Liver (tissue), 9 donors: ENCODE data around the gene HLA-DPB1. TPM values are rescaled to one million over a fixed set of nuclear protein-coding genes. Genes with fewer than 3 reads are reported as not detected.

Source experiments
- DNase-seq: peaks from one replicate; pipeline ENCODE4 v3.0.0-alpha.2; 2017; ENCODE audit warnings: low spot score
- H3K27ac ChIP-seq, 2 donors: one replicate each; pipeline ENCODE4 v1.7.0; 2013; ENCODE audit warnings: inconsistent platforms in 2 of 2, low read length in 2 of 2, control low read depth in 1 of 2, low read depth in 1 of 2, mild to moderate bottlenecking in 1 of 2
- H3K27me3 ChIP-seq, 4 donors: one replicate each; pipeline versions ENCODE4 v1.6.1 to v1.7.0; 2013; ENCODE audit warnings: low read length in 3 of 4, inconsistent platforms in 1 of 4, mild to moderate bottlenecking in 1 of 4, moderate library complexity in 1 of 4; ENCODE audit not compliant: control insufficient read depth in 4 of 4, insufficient read depth in 4 of 4
- H3K36me3 ChIP-seq, 4 donors: one replicate each; pipeline versions ENCODE4 v1.6.1 to v1.7.0; 2013; ENCODE audit warnings: low read length in 3 of 4, mild to moderate bottlenecking in 3 of 4, low read depth in 1 of 4, moderate library complexity in 1 of 4; ENCODE audit not compliant: control insufficient read depth in 4 of 4, insufficient read depth in 3 of 4
- H3K4me1 ChIP-seq, 4 donors: one replicate each; pipeline versions ENCODE4 v1.6.1 to v1.7.0; 2013; ENCODE audit warnings: low read length in 3 of 4, mild to moderate bottlenecking in 3 of 4, moderate library complexity in 1 of 4; ENCODE audit not compliant: control insufficient read depth in 4 of 4, insufficient read depth in 4 of 4
- H3K4me3 ChIP-seq, 3 donors: one replicate each; pipeline versions ENCODE4 v1.6.1 to v1.7.0; 2013; ENCODE audit warnings: low read length in 3 of 3, control low read depth in 1 of 3, low read depth in 1 of 3, mild to moderate bottlenecking in 1 of 3
- H3K9ac ChIP-seq, 2 donors: one replicate each; pipeline ENCODE4 v1.7.0; 2013; ENCODE audit warnings: low read length in 2 of 2, mild to moderate bottlenecking in 2 of 2, moderate library complexity in 2 of 2, control low read depth in 1 of 2, low read depth in 1 of 2
- H3K9me3 ChIP-seq, 4 donors: one replicate each; pipeline versions ENCODE4 v1.6.1 to v1.7.0; 2013; ENCODE audit warnings: low read length in 3 of 4; ENCODE audit not compliant: control insufficient read depth in 4 of 4
- EGR1 ChIP-seq, 2 donors: IDR thresholded peaks; 2 replicates each; pipeline ENCODE4 v1.6.1; 2016 to 2018; ENCODE audit warnings: antibody characterized with exemption in 2 of 2, low read depth in 2 of 2
- FOXA2 ChIP-seq: IDR thresholded peaks from 2 replicates; pipeline ENCODE4 v1.6.1; 2016; ENCODE audit warnings: antibody characterized with exemption
- NR2F2 ChIP-seq: IDR thresholded peaks from 2 replicates; pipeline ENCODE4 v1.6.1; 2016; ENCODE audit warnings: antibody characterized with exemption
- TAF1 ChIP-seq: conservative IDR thresholded peaks from 2 replicates; pipeline ENCODE4 v1.6.1; 2016; ENCODE audit warnings: antibody characterized with exemption, mild to moderate bottlenecking
- YY1 ChIP-seq: IDR thresholded peaks from 2 replicates; pipeline ENCODE4 v1.6.1; 2016; ENCODE audit warnings: antibody characterized with exemption, mild to moderate bottlenecking
- WGBS: extraction: QIAGEN DNeasy Blood & Tissue Kit; methylation state at CpG from one replicate; pipeline ENCODE4 v1.1.7; 2013; 5-methylcytosine and 5-hydroxymethylcytosine counted together
- polyA plus RNA-seq, 2 donors: library from polyadenylated mRNA; stranded (reverse) in 1 of 2; unstranded in 1 of 2; fragments of 200-250 nt in 1 of 2; fragments of >200 nt in 1 of 2; fragmentation: Nextera tagmentation in 1 of 2; extraction: Ambion mirVana in 1 of 2; gene quantifications; one replicate each; pipeline versions ENCODE4 v1.2.1 to v1.2.3, GENCODE V29; 2013 to 2015
- total RNA-seq, 2 donors: library from RNA; depleted of rRNA; stranded (reverse); fragments of >200 nt; gene quantifications; one replicate each; pipeline ENCODE4 v1.2.3, GENCODE V29; 2014
- TF ChIP-seq, protein P1 (sequence below): fragments of 150-350 bp; IDR thresholded peaks from 2 replicates; pipeline ENCODE4 v1.5.1; 2017; ENCODE audit warnings: improper control_type of control experiment, low read depth, low read length; ENCODE audit not compliant: missing input control
- TF ChIP-seq, protein P2 (sequence below): IDR thresholded peaks from 2 replicates; pipeline ENCODE4 v1.6.1; 2016; ENCODE audit warnings: antibody characterized with exemption
- TF ChIP-seq, protein P3 (sequence below): IDR thresholded peaks from 2 replicates; pipeline ENCODE4 v1.6.1; 2016; ENCODE audit warnings: antibody characterized with exemption
- TF ChIP-seq, protein P4 (sequence below): IDR thresholded peaks from 2 replicates; pipeline ENCODE4 v1.6.1; 2016; ENCODE audit warnings: antibody characterized with exemption
- TF ChIP-seq, protein P5 (sequence below): IDR thresholded peaks from 2 replicates; pipeline ENCODE4 v1.6.1; 2016; ENCODE audit warnings: antibody characterized with exemption, mild to moderate bottlenecking
- donor health status: healthy.
- donor health status: healthy.
- donor health status: healthy.
- donor health status: healthy.
- donor health status: healthy.

The HLA-DPB1 gene
- total and polyA plus RNA-seq, 4 donors, result 15.5 to 37.8 (median 24.0) TPM

DNA sequence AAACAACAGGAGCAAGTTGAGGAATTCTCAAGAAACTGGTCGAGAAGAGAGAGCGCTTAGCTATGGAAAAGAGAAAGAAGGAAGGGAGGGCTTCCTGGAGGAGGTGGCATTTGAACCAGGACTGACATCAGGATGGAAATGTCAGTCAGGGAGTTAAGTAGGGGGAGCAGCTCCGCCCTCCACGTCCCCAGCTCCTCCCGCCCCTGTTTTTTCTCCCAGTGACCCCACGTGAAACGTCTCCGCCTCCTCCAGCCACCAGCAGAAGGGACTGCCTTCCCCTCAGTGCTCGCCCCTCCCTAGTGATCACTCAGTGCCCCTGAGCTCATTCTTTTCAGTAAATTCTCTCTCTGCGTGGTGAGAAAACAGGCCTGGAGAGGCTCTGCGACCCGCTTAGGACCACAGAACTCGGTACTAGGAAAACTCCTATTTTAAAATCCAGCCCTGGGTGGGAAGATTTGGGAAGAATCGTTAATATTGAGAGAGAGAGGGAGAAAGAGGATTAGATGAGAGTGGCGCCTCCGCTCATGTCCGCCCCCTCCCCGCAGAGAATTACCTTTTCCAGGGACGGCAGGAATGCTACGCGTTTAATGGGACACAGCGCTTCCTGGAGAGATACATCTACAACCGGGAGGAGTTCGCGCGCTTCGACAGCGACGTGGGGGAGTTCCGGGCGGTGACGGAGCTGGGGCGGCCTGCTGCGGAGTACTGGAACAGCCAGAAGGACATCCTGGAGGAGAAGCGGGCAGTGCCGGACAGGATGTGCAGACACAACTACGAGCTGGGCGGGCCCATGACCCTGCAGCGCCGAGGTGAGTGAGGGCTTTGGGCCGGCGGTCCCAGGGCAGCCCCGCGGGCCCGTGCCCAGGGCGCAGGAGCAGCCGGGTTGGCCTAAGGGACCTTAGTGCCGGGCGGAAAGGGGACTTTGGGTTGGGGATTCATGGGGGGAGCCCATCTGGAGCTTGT, 4.6 kb downstream of the HLA-DPB1 start:
- 20% methylated on average over 49 of the region's 49 CpGs for WGBS
- H3K4me3 ChIP-seq, result peak overlapping the region in 1 of 3 donors; percentile 22
- H3K27me3 ChIP-seq, result no peaks in the 10 kb centered on the region
- TF ChIP-seq, protein P1, sequence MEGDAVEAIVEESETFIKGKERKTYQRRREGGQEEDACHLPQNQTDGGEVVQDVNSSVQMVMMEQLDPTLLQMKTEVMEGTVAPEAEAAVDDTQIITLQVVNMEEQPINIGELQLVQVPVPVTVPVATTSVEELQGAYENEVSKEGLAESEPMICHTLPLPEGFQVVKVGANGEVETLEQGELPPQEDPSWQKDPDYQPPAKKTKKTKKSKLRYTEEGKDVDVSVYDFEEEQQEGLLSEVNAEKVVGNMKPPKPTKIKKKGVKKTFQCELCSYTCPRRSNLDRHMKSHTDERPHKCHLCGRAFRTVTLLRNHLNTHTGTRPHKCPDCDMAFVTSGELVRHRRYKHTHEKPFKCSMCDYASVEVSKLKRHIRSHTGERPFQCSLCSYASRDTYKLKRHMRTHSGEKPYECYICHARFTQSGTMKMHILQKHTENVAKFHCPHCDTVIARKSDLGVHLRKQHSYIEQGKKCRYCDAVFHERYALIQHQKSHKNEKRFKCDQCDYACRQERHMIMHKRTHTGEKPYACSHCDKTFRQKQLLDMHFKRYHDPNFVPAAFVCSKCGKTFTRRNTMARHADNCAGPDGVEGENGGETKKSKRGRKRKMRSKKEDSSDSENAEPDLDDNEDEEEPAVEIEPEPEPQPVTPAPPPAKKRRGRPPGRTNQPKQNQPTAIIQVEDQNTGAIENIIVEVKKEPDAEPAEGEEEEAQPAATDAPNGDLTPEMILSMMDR, result no peak
- TF ChIP-seq YY1, result no peak
- no peak for TF ChIP-seq TAF1
- no peak for TF ChIP-seq EGR1 (IDR thresholded peaks at IDR 0.05; ENCODE audit: low read depth in 2 of 2)
- TF ChIP-seq, protein P2, sequence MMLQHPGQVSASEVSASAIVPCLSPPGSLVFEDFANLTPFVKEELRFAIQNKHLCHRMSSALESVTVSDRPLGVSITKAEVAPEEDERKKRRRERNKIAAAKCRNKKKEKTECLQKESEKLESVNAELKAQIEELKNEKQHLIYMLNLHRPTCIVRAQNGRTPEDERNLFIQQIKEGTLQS, result no peak
- peak overlapping the region; percentile 61 to 75 for H3K27ac ChIP-seq
- H3K9me3 ChIP-seq, result no peaks in the 10 kb centered on the region
- no peak for DNase-seq
- H3K9ac ChIP-seq, result peak overlapping the region in 1 of 2 donors; percentile 53
- peaks cover 0 to 3% (median 0%) of the 10 kb centered on the region in 4 donors for H3K36me3 ChIP-seq
- H3K4me1 ChIP-seq, result peaks cover 0 to 13% (median 5%) of the 10 kb centered on the region in 4 donors

DNA sequence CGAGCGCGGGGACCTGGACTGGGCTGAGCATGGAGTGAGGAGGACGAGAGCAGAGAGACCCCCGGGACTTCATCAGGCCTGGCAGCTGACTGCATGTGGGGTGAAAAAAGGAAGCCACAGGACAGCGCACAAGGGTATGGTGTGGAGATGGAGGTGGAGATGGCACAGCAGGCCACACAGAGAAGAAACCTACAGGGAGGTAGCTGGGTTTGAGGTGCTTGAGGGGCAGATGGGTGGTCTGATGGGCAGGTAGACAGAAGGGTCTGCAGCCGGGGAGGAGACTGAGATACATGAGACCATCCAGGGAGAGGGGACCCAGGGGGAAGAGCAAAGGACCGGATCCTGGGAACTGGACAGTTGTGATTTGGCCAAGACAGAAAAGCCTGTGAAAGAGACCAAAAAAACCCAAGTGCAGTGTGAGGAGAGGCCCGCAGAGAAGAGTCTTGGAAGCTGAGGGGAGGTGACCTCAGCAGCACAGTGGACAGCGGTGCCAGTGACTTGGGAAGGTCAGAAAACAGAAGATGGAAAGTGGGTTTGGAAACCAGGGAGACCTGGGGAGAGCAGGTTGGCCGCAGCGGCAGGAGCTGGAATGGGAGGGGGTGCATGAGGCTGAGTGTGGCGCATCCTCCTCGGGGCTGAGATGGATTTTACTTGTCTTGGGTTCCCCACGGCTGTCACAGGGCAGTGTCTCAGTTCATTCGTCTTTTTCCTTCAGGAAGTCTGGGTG, 5.5 kb downstream of the HLA-DPB1 start:
- Histone ChIP-seq H3K9ac (no peak overlapping the region), H3K36me3 (peaks cover 0 to 3% (median 0%) of the 10 kb centered on the region in 4 donors), H3K9me3 (no peaks in the 10 kb centered on the region), H3K27me3 (no peaks in the 10 kb centered on the region), H3K4me1 (peaks cover 0 to 13% (median 5%) of the 10 kb centered on the region in 4 donors), H3K4me3 (peak overlapping the region in 1 of 3 donors; percentile 19), H3K27ac (peak overlapping the region; percentile 61 to 75)
- DNase-seq, result no peak
- TF ChIP-seq YY1 (no peak), NR2F2 (no peak), FOXA2 (no peak)
- TF ChIP-seq, protein P3, sequence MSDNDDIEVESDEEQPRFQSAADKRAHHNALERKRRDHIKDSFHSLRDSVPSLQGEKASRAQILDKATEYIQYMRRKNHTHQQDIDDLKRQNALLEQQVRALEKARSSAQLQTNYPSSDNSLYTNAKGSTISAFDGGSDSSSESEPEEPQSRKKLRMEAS, result no peak
- TF ChIP-seq, protein P4, sequence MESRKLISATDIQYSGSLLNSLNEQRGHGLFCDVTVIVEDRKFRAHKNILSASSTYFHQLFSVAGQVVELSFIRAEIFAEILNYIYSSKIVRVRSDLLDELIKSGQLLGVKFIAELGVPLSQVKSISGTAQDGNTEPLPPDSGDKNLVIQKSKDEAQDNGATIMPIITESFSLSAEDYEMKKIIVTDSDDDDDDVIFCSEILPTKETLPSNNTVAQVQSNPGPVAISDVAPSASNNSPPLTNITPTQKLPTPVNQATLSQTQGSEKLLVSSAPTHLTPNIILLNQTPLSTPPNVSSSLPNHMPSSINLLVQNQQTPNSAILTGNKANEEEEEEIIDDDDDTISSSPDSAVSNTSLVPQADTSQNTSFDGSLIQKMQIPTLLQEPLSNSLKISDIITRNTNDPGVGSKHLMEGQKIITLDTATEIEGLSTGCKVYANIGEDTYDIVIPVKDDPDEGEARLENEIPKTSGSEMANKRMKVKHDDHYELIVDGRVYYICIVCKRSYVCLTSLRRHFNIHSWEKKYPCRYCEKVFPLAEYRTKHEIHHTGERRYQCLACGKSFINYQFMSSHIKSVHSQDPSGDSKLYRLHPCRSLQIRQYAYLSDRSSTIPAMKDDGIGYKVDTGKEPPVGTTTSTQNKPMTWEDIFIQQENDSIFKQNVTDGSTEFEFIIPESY, result no peak
- TF ChIP-seq, protein P5, sequence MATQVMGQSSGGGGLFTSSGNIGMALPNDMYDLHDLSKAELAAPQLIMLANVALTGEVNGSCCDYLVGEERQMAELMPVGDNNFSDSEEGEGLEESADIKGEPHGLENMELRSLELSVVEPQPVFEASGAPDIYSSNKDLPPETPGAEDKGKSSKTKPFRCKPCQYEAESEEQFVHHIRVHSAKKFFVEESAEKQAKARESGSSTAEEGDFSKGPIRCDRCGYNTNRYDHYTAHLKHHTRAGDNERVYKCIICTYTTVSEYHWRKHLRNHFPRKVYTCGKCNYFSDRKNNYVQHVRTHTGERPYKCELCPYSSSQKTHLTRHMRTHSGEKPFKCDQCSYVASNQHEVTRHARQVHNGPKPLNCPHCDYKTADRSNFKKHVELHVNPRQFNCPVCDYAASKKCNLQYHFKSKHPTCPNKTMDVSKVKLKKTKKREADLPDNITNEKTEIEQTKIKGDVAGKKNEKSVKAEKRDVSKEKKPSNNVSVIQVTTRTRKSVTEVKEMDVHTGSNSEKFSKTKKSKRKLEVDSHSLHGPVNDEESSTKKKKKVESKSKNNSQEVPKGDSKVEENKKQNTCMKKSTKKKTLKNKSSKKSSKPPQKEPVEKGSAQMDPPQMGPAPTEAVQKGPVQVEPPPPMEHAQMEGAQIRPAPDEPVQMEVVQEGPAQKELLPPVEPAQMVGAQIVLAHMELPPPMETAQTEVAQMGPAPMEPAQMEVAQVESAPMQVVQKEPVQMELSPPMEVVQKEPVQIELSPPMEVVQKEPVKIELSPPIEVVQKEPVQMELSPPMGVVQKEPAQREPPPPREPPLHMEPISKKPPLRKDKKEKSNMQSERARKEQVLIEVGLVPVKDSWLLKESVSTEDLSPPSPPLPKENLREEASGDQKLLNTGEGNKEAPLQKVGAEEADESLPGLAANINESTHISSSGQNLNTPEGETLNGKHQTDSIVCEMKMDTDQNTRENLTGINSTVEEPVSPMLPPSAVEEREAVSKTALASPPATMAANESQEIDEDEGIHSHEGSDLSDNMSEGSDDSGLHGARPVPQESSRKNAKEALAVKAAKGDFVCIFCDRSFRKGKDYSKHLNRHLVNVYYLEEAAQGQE, result no peak
- TF ChIP-seq, protein P1, result no peak
- 68% methylated on average over 16 of the region's 16 CpGs for WGBS
